GM21360 (cell line): ENCODE results near the gene SORCS2.

ENCODE experiments used
- ATAC-seq: cut with Tn5 transposase; IDR thresholded peaks from one replicate; pipeline ENCODE4 v1.9.1; 2021; ENCODE audit warnings: mild to moderate bottlenecking, moderate library complexity; ENCODE audit not compliant: unreplicated experiment

SORCS2 gene

GRCh38 chr4:7638489-7638888, 446.2 kb downstream of the SORCS2 start:
- ATAC-seq, result no peak

- ATAC-seq, result no peak
Observed at GRCh38 chr4:7638984-7639789, 446.8 kb downstream of the SORCS2 start.

- ATAC-seq, result no peak
Observed at GRCh38 chr4:7640136-7640535, 447.8 kb downstream of the SORCS2 start.

- ATAC-seq, result no peak
Observed at GRCh38 chr4:7641712-7642111, 449.4 kb downstream of the SORCS2 start.

- ATAC-seq, result no peak
Observed at GRCh38 chr4:7642741-7643458, 450.6 kb downstream of the SORCS2 start.

GRCh38 chr4:7645158-7645557, 452.8 kb downstream of the SORCS2 start:
- no peak for ATAC-seq

- ATAC-seq, result no peak
Observed at GRCh38 chr4:7645956-7646355, 453.6 kb downstream of the SORCS2 start.

- no peak for ATAC-seq
Observed at GRCh38 chr4:7646384-7647061, 454.2 kb downstream of the SORCS2 start.

GRCh38 chr4:7647186-7647585, 454.8 kb downstream of the SORCS2 start:
- no peak for ATAC-seq

GRCh38 chr4:7647600-7648543, 455.5 kb downstream of the SORCS2 start:
- ATAC-seq, result no peak

- no peak for ATAC-seq
Observed at GRCh38 chr4:7648544-7649395, 456.4 kb downstream of the SORCS2 start.

- no peak for ATAC-seq
Observed at GRCh38 chr4:7649411-7649740, 457.0 kb downstream of the SORCS2 start.

- no peak for ATAC-seq
Observed at GRCh38 chr4:7649741-7650531, 457.6 kb downstream of the SORCS2 start.

GRCh38 chr4:7650606-7651385, 458.5 kb downstream of the SORCS2 start:
- no peak for ATAC-seq

GRCh38 chr4:7651461-7651921, 459.2 kb downstream of the SORCS2 start:
- no peak for ATAC-seq

GRCh38 chr4:7652006-7652405, 459.7 kb downstream of the SORCS2 start:
- ATAC-seq, result no peak

- no peak for ATAC-seq
Observed at GRCh38 chr4:7652451-7652881, 460.1 kb downstream of the SORCS2 start.

GRCh38 chr4:7652906-7653305, 460.6 kb downstream of the SORCS2 start:
- no peak for ATAC-seq
